Stimulated activated naive CD8-positive, alpha-beta T cell treated with anti-CD3 and anti-CD28 coated beads, Interleukin-15, Interleukin-2, amounts not matched to agents 100 U/mL and 50 U/mL, for 24 hours (primary cell): ENCODE measurements around the gene GID4.

ENCODE experiments used
- ATAC-seq: fragments of 150-1000 bp; cut with Tn5 transposase; one replicate; pipeline ENCODE4 v1.10.0; 2021
- DNase-seq: peaks from one replicate; pipeline ENCODE4 v3.0.0; 2021

The GID4 gene

GRCh38 chr17:18044609-18045008 is 5.4 kb downstream of the GID4 start:
- ATAC-seq, result no peak

GRCh38 chr17:18045691-18046350 is 6.6 kb downstream of the GID4 start:
- ATAC-seq (no peak), DNase-seq (no peak)

More at GRCh38 chr17:18044609-18045008, 5.4 kb downstream of the GID4 start:
- DNase-seq, result no peak

- ATAC-seq, result no peak
Measured at GRCh38 chr17:18055597-18055996, 16.4 kb downstream of the GID4 start.

DNA sequence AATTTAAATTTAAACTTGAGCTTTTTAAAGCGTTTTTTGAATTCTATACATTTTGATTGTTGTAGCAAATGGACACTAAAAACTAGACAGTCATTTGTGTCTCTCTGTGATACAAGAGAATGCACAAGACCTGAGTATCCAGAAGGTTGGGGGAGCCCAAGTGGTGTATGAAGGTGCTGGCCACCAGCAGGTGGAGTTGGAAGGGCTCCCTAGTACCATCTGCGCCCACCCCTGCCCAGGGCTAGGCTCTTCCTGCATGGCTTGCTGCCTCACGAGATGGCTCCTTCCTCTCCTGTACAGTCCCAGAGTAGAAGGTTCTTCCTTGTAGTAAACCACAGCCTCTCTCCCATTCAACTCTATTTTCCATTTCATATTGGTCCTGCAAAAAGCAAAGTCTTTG is 17.0 kb downstream of the GID4 start:
- DNase-seq (no peak), ATAC-seq (no peak)

More at GRCh38 chr17:18055597-18055996, 16.4 kb downstream of the GID4 start:
- no peak for DNase-seq

GRCh38 chr17:18059283-18059682 is 20.1 kb downstream of the GID4 start:
- ATAC-seq, result no peak
- no peak for DNase-seq

- ATAC-seq (no peak), DNase-seq (no peak)
Measured at GRCh38 chr17:18064053-18064452, 24.8 kb downstream of the GID4 start.

GRCh38 chr17:18065546-18065945 is 26.3 kb downstream of the GID4 start:
- ATAC-seq (no peak), DNase-seq (no peak)

DNA sequence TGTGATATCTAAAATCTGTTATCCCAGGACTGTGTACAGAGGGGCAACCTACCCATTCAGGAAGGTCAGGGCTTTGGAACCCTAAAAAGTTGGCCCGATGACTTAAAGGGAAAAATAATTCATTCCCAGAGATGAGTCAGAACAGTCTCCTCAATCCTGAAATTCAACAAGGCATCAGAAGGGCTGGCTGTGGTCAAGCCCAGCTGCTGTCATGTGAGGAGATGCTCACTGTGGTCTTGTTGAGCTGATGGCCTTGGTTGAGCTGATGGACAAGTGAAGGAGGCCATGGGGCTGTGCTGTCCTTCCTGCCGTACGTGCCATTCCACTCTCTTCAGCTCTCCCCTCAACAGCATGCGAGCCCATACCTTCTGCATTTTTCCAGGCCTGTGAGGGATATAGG is 27.7 kb downstream of the GID4 start:
- DNase-seq (no peak), ATAC-seq (no peak)

GRCh38 chr17:18069101-18069500 is 29.9 kb downstream of the GID4 start:
- DNase-seq (no peak), ATAC-seq (no peak)

GRCh38 chr17:18070861-18071340 is 31.7 kb downstream of the GID4 start:
- DNase-seq, result no peak
- ATAC-seq, result no peak

- ATAC-seq, result no peak
- DNase-seq, result no peak
Measured at GRCh38 chr17:18071751-18072150, 32.5 kb downstream of the GID4 start.

GRCh38 chr17:18074566-18075272 is 35.5 kb downstream of the GID4 start:
- DNase-seq (no peak), ATAC-seq (no peak)

- ATAC-seq, result no peak
- DNase-seq, result no peak
Measured at GRCh38 chr17:18076936-18077335, 37.7 kb downstream of the GID4 start.

- no peak for ATAC-seq
- DNase-seq, result no peak
Measured at GRCh38 chr17:18079543-18079942, 40.3 kb downstream of the GID4 start.

- DNase-seq (no peak), ATAC-seq (no peak)
Measured at GRCh38 chr17:18084256-18084655, 45.0 kb downstream of the GID4 start.

DNA sequence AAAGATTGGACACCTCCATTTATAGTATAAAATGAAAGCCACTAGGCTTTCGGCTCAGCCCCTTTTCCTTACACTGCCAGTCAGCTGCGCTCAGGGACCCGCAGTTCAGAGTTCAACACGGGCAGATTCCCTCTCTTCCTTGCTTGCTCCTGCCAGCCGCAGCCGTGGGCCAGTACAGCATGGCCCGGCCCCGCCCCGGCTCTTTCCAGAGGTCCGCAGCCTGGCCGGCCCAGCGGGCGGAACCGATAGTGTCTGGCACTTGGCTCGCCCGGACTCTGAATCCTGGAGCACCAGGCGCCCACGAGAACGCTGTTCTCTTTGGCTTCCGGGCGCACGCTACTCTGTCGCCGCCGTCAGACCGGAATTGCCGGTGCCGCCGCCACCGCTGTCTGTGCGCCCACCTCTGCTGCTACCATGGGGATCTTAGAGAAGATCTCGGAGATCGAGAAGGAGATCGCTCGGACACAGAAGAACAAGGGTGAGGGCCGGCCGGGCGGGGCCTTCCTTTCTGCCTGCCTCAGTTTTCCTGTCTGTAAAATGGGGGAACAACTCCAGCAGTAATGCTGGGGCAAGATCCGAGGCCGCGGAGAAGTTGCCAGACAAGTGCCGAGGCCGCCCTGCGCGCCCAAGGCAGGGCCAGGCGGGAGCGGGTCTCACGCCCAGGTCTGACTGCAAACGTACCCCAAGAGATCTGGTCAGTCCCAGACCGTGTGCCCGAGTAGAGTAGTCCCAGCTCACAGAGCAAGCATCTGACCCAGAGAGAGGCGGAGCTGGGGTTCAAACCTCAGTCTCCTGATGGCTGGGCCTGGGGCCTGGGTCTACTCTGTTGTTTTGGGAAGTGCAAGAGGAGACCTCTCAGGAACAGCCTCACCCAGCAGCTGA is 48.6 kb downstream of the GID4 start, which contains the start of gene DRG2:
Gene DRG2 (plus strand): TSS at position 339 of the 882 bp plus-strand sequence. CDS start 76 bp downstream, at position 415.
- ATAC-seq (peak; percentile 96), DNase-seq (peak; percentile 94)

DNA sequence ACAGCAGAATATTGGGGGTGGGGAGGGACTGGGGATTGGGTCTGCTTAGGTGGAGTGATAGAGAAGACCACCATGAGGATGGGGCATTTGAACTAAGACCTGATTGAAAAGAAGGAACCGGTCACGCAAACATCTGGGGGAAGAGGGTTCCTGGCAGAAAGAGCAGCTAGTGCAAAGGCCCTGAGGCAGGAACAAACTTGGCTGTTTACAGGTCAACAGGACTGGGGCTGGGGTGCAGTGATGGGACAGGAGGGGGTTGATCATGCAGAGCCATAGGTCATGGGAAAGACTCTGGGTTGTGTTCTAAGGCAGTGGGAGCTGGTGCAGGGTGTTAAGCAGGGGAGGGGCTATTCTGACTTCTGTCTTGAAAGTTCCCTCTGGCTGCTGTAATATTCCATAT is 50.4 kb downstream of the GID4 start:
- no peak for DNase-seq
- ATAC-seq, result no peak

DNA sequence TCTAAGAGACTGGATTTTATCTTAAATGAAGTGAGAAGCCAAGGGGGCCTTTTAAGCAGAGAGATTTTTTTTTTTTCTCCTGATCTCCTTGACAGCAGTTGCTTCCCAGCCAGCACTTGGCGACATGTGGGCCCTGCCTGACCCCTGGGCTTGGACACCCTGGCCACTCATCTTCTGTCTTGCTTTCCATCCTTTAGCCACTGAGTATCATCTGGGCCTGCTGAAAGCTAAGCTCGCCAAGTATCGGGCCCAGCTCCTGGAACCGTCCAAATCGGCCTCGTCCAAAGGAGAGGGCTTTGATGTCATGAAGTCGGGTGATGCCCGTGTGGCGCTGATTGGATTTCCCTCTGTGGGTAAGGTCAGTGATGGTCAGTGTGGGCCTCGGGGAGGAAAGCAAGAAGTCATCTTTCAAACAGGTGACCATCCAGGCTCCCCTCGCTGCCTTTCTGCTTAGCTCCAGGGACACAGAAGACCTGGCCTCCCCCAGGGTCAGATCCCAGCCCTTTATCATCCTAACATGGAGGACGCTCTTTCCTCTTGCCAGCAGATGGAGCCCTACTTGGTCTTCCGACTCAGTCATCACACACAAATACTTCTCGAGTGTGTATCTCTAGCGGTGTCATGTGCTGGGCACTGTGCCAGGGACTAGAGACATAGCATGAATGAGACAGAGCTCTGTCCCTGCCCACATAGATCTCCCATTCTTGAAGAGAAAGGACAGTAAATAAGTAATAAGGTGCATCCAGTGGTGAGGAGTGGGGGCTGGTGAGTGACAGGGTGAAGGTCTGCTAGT is 54.6 kb downstream of the GID4 start:
- peak; percentile 35 for ATAC-seq

DNA sequence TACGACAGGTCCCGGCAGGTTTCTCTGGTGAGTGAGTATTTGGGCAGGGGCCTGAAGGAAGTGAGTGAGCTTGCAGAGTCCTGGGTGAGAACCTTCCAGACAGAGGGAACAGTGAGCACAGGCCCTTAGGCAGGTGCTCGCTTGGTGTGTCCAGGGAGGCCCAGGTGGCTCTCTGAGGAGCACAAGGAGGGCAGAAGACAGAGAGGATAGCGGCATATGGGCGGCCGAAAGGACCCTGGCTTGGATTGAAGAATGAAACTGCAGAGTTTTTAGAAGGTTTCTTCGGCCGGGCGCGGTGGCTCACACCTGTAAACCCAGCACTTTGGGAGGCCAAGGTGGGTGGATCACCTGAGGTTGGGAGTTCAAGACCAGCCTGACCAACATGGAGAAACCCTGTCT is 55.2 kb downstream of the GID4 start:
- ATAC-seq, result no peak

More for the DNA sequence above, 54.6 kb downstream of the GID4 start:
- no peak for DNase-seq

GRCh38 chr17:18099516-18099915 is 60.3 kb downstream of the GID4 start:
- ATAC-seq (no peak), DNase-seq (no peak)

More for the DNA sequence above, 55.2 kb downstream of the GID4 start:
- DNase-seq, result no peak

DNA sequence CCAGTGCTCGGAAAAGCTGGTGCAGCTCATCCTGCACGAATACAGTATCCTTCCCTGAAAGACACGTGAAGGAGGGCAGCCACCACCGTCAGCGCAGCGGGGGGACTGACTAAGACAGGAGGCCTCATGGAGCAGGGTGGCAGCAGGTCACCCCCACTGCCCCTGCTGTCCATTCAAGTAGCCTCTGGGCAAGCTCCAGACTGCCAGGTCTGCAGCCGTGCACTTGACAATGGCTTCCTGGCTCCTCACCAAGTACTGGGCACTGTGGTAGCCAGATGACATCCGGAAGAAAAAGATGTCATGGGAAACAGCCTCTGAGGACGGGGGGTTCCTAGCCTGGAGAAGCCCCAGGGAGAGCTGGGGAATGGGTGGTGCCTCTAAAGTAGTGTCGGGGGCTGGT is 61.4 kb downstream of the GID4 start:
- DNase-seq (no peak), ATAC-seq (no peak)

DNA sequence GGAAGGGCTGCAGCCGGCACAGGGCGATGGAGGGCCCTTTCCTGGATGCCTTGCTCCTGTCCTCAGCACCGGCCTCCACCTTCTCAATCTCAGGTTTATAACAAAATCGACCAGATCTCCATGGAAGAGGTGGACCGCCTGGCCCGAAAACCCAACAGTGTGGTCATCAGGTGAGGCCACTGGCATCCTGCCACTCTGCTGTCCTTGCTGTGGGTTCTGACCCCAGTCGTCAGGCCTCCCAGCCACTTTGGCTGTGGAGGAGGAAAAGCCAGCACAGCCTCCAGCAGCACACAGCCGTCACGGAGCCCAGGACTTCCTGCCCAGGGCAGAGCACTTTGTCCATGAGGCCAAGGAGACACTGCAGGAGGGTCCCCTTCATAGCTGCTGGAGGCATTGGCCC is 62.6 kb downstream of the GID4 start:
- no peak for ATAC-seq
- DNase-seq, result no peak
